KG1 (cell line): Measurements from ENCODE around the gene E2F2.

Source experiments
- DNase-seq: peaks from one replicate; lab custom pipeline; 2025; lab: John Stamatoyannopoulos, UW

The E2F2 gene

GRCh38 chr1:23530747-23531561 lies at the start of gene E2F2:
Gene E2F2, minus strand, starts transcription at chr1:23531233. Its CDS starts 440 bp downstream, at chr1:23530793.
- DNase-seq = peak; percentile 57

- no peak for DNase-seq
Observed at GRCh38 chr1:23578997-23579363, 47.9 kb upstream of the E2F2 start.

DNA sequence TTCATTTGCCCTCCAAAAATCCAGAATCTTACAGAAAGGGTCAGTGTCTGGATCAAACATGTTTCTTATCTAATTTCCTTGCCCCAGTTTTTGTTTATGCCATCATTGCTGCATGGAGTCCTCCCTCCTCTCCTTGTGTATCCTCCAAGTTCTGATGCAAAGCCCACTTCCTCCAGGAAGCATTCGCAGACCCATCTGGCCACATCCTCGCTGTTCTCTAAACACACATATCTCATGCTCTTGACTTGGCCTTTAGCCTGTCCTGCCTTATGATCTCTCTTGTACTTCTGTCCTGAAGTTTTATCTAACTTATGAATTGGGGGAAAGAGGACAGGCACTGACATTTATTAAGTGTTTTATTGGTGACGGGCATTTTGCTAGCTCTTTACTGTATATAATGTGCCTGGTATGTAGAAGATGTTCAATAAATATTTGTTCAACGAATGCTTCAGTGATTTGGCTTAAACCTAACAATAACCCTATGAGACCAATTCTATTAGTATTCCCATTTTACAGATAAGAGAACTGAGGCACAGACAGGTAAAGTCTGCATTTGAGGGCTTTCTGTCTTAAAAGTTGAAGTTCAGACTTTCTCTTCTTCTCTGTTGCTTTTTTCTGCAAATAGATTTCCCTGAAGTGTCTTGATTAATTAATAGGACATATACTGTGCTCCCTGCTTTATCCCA lies 47.4 kb upstream of the E2F2 start:
- no peak for DNase-seq

DNA sequence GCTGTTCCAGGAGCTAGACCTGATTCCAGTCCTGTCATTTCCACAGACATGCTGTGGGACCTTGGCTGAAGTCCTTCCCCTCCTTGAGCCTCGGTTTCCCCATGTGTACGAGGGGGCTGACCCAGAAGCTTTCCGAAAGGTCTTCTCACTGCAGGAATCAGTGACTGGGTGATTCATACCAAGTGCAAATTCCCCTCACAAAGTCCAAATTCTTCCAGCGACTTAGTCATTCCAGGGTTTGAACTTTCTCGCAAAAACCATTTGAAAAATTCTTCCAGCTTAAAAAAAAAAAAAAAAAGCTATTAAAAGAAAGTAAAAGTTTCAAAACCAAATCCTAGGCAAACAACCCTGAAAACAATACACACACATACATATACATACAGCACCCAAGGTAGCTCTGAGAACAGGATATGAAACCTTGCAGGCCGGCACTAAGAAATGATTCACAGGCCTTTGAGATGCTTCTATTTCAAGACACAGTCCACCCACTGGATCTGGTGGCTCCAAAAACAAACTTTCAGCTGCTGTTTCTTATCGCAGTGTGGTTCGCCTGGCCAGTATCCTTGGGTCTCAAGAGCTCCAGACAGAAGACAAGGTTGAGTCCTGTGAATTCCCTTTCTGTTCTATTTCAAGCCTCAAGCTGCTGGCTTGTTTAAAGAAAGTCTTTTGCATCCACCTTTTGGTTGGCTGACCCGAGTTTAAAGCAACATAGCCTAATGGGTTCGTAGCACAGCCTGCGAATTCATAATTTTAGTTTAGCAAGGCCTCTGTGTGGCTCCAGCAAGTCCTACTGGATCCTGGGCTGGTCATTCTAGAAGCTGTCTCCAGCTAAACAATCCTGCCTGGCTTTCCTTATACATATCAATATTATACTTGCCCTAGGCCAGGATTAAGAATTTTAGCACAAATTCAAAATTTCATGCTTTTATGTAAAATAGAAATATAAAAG lies 46.3 kb upstream of the E2F2 start:
- no peak for DNase-seq

DNA sequence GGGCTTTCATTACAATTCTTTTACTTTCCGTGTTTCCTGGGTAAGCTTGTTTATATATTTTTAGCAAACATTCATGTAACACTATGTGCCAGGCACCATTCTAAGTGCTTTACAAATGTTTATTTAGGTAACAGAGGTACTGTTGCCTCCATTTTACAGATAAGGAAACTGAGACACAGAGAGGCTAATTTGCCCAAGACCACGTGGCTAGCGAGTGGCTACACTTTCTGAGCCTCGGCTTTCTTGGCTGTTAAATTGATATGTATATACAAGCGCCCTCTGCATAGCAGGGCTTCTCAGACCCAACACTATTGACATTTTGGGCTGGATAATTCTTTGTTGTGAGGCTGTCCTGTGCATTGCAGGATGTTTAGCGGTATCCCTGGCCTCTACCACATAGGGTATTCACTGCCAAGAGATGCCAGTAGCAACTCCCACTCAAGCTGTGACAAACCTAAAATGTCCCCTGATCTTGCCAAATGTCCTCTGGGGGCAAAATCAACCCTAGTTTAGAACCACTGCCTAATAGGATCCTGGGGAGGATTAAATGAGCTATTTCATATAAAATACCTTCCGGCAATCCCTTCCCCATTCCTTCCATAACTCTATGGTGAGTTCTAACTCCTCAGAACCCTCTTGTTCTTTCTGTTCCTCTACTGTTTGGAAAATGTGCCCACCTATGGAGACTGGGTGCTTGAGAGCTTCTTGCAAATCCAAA lies 45.5 kb upstream of the E2F2 start:
- DNase-seq = no peak

GRCh38 chr1:23575226-23575810 lies 44.3 kb upstream of the E2F2 start:
- DNase-seq = no peak

DNA sequence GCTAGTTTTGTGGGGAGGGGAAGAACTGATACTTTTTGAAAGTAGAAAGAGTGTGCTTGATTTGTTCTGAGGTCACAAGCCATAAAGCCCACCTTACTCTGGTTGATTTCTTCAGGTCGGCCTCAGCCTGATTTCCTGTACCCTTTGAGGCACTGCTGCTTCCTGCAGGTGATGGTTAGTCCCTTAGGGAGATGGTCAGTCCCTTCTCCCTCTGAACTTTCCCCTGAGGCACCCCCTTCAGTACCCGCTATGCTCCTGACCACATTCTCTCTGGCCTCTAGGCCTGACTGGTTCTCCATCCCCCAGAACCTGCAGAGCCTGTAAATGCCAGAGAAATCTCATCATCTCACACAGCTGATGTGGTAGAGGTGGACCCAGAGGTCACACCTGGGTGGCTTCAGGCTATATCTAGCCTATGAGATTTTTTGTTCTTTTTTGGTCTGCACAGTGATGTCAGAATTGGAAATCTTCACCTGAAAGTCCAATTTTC lies 43.3 kb upstream of the E2F2 start:
- no peak for DNase-seq

GRCh38 chr1:23573574-23574182 lies 42.6 kb upstream of the E2F2 start:
- no peak for DNase-seq

GRCh38 chr1:23571465-23571864 lies 40.4 kb upstream of the E2F2 start:
- DNase-seq = no peak

GRCh38 chr1:23570001-23570691 lies 39.1 kb upstream of the E2F2 start:
- DNase-seq = no peak

- DNase-seq = no peak
Observed at GRCh38 chr1:23568608-23569383, 37.8 kb upstream of the E2F2 start.

GRCh38 chr1:23567996-23568607 lies 37.1 kb upstream of the E2F2 start:
- no peak for DNase-seq

GRCh38 chr1:23567629-23567995 lies 36.6 kb upstream of the E2F2 start:
- no peak for DNase-seq

GRCh38 chr1:23566304-23566703 lies 35.3 kb upstream of the E2F2 start:
- DNase-seq = no peak

DNA sequence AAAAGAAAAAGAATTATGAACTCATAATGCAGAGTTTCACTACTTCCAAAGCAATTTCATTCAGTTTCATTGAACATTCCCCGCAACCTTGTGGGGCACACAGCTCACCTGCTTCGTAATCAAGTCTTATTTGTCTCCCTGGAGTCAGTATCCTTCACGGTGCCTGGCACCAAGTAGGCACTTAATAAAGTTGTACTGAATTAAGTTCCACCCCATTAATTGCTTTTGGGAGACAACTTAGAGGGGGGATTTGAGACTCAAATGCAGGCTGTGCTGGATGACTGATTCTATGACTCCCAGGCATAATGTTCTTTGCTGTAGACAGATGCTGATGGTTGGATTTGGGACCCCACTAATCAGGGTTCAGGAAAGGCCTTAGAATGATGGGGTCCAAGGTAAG lies 34.7 kb upstream of the E2F2 start:
- DNase-seq = no peak

- DNase-seq = no peak
Observed at GRCh38 chr1:23564529-23565122, 33.6 kb upstream of the E2F2 start.

GRCh38 chr1:23563755-23564374 lies 32.8 kb upstream of the E2F2 start:
- DNase-seq = no peak

- DNase-seq = no peak
Observed at GRCh38 chr1:23563003-23563402, 32.0 kb upstream of the E2F2 start.
